ENCODE measurements around the gene FAM193A. TPM values are rescaled to one million over a fixed set of nuclear protein-coding genes. Genes with fewer than 3 reads are reported as not detected.

Gene FAM193A
- total RNA-seq, 1 experiment from 2014 or later, result 13.6 TPM

DNA sequence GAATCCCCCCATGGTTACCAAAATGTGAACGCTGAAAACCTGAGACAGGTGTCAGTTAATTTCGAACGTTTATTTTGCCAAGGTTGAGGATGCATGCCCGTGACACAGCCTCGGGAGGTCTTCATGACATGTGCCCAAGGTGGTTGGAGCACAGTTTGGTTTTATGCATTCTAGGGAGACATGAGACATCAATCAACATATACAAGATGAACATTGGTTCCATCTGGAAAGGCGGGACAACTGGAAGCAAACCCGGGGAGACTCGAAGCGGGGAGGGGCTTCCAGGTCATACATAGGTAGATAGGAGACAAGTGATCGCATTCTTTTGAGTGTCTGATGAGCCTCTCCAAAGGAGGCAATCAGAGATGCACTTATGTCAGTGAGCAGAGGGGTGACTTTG lies 245.5 kb downstream of the FAM193A start:
- intact Hi-C loops (cut with micrococcal nuclease), result no loop called here
- ATAC-seq, result no peak

More for the DNA sequence above, 245.5 kb downstream of the FAM193A start:
- DNase-seq, result no peak
- Histone ChIP-seq H3K4me1 (ENCODE audit: insufficient read depth, low read length) (no peaks in the 10 kb centered on the region), H3K9ac (ENCODE audit: low read length) (no peak overlapping the region), H3K79me2 (ENCODE audit: low read length) (no peaks in the 10 kb centered on the region), H3K9me2 (replicated peaks; ENCODE audit: low read length) (no peaks in the 10 kb centered on the region), H3F3A (ENCODE audit: low read length, unreplicated experiment) (no peaks in the 10 kb centered on the region), H2AFZ (ENCODE audit: low read length) (no peak overlapping the region), H3K27ac (ENCODE audit: low read length) (no peak overlapping the region), H3K4me2 (ENCODE audit: low read length) (no peak overlapping the region), H4K20me1 (ENCODE audit: low read length) (no peaks in the 10 kb centered on the region), H3K4me3 (ENCODE audit: low read length) (no peak overlapping the region), H3K27me3 (ENCODE audit: low read length) (no peaks in the 10 kb centered on the region), H3K9me3 (ENCODE audit: low read length) (no peaks in the 10 kb centered on the region), H3K36me3 (ENCODE audit: low read depth, low read length) (no peaks in the 10 kb centered on the region)
- ChIA-PET CTCF (no interaction called here), POLR2A (ENCODE audit: unreplicated experiment) (no interaction called here)
- BruUV-seq (replicated peaks), result no TSS peak
- TF ChIP-seq EZH2 (IDR thresholded peaks at IDR 0.05; ENCODE audit: low read length, unreplicated experiment) (no peak), EZH2phosphoT487 (IDR thresholded peaks at IDR 0.05; ENCODE audit: borderline replicate concordance, low read length) (no peak)
- TF ChIP-seq, protein P1, sequence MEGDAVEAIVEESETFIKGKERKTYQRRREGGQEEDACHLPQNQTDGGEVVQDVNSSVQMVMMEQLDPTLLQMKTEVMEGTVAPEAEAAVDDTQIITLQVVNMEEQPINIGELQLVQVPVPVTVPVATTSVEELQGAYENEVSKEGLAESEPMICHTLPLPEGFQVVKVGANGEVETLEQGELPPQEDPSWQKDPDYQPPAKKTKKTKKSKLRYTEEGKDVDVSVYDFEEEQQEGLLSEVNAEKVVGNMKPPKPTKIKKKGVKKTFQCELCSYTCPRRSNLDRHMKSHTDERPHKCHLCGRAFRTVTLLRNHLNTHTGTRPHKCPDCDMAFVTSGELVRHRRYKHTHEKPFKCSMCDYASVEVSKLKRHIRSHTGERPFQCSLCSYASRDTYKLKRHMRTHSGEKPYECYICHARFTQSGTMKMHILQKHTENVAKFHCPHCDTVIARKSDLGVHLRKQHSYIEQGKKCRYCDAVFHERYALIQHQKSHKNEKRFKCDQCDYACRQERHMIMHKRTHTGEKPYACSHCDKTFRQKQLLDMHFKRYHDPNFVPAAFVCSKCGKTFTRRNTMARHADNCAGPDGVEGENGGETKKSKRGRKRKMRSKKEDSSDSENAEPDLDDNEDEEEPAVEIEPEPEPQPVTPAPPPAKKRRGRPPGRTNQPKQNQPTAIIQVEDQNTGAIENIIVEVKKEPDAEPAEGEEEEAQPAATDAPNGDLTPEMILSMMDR (conservative IDR thresholded peaks at IDR 0.05; ENCODE audit: low read depth, low read length), result no peak

Other genes with a start within 250 kb of the FAM193A start
- gene ZFYVE28, start 118.0 kb upstream of the FAM193A start, total RNA-seq (2014; rRNA removed), result 6.3 and 8.0 TPM in 2 replicates
- 1.3 TPM in 1 of 2 replicates, not detected in the other for gene CFAP99, start 117.7 kb upstream of the FAM193A start, total RNA-seq (2014; rRNA removed)
- 27.4 and 30.4 TPM in 2 replicates for gene RNF4, start 67.5 kb upstream of the FAM193A start, total RNA-seq (2014; rRNA removed)
- gene TNIP2, start 219.7 kb downstream of the FAM193A start, total RNA-seq (2014; rRNA removed), result 56.5 and 77.8 TPM in 2 replicates